NCI-H1694 (cell line): Measurements from ENCODE around the gene DHDH.

Experiments
- DNase-seq: peaks from one replicate; lab custom pipeline; 2025; lab: John Stamatoyannopoulos, UW

Gene DHDH

GRCh38 chr19:48993175-48994034, 59.9 kb downstream of the DHDH start, which contains the start of the genes GYS1 and RUVBL2:
Gene GYS1 (minus strand): TSS chr19:48993309. CDS start chr19:48993112, 197 bp downstream.
Gene RUVBL2 (plus strand): TSS chr19:48993887. CDS start chr19:48993912, 25 bp downstream.
- peak; percentile 98 for DNase-seq

- DNase-seq = no peak
Measured at GRCh38 chr19:48994035-48994386, 60.5 kb downstream of the DHDH start.
